ENCODE results near the gene KRT10. TPM values are rescaled to one million over a fixed set of nuclear protein-coding genes. Genes with fewer than 3 reads are reported as not detected.

Gene KRT10
- total RNA-seq, 4 donors from 2014 or later, result 2.2 to 12.7 (median 11.7) TPM; not detected in 1

GRCh38 chr17:40796846-40797245 is 25.6 kb downstream of the KRT10 start:
- H3K4me3 ChIP-seq, result no peak overlapping the region
- intact Hi-C loops (cut with DNase I; ENCODE audit: low total_unique reads), result no loop called here
- in situ Hi-C loops (cut with MboI; ENCODE audit: low pct_ligation_motif_present in 1 of 4, low pct_unique_long_range_greater_than_20kb in 1 of 4, low sequenced_read_pairs in 3 of 4), result loop anchor here in 3 of 4 donors (10.0 to 25.0 kb wide), 2 partner anchors 182 to 185 kb away; no protein-coding TSS in a partner anchor
- DNase-seq, result no peak
- WGBS, 2 donors (ENCODE audit: low coverage in 1 of 2), result 86% methylated on average over 27 of the region's 27 CpGs; no CpG with 5 or more reads in 1 of the 2 donors
- H3K4me1 ChIP-seq, result no peaks in the 10 kb centered on the region
- TF ChIP-seq POLR2A (IDR thresholded peaks at IDR 0.05) (no peak), EP300 (IDR thresholded peaks at IDR 0.05; ENCODE audit: low read depth) (no peak), CTCF (IDR thresholded peaks at IDR 0.05) (no peak), POLR2AphosphoS5 (IDR thresholded peaks at IDR 0.05) (no peak)
- no peaks in the 10 kb centered on the region for H3K36me3 ChIP-seq
- H3K27me3 ChIP-seq, result peaks cover 78% of the 10 kb centered on the region
- no peak overlapping the region for H3K27ac ChIP-seq
- no peaks in the 10 kb centered on the region for H3K9me3 ChIP-seq

- WGBS, 2 donors (ENCODE audit: low coverage in 1 of 2), result 48 to 67% methylated on average over 6 to 10 of the region's 10 CpGs
- Histone ChIP-seq H3K27me3 (peaks cover 65% of the 10 kb centered on the region), H3K4me1 (no peaks in the 10 kb centered on the region), H3K9me3 (no peaks in the 10 kb centered on the region), H3K4me3 (no peak overlapping the region), H3K36me3 (no peaks in the 10 kb centered on the region), H3K27ac (no peak overlapping the region)
- in situ Hi-C loops (cut with MboI; ENCODE audit: low pct_ligation_motif_present in 1 of 4, low pct_unique_long_range_greater_than_20kb in 1 of 4, low sequenced_read_pairs in 3 of 4), result loop anchor here in 3 of 4 donors (10.0 to 25.0 kb wide), 2 partner anchors 180 to 183 kb away; no protein-coding TSS in a partner anchor
- TF ChIP-seq CTCF (IDR thresholded peaks at IDR 0.05) (no peak), POLR2A (IDR thresholded peaks at IDR 0.05) (no peak), EP300 (IDR thresholded peaks at IDR 0.05; ENCODE audit: low read depth) (no peak), POLR2AphosphoS5 (IDR thresholded peaks at IDR 0.05) (no peak)
- intact Hi-C loops (cut with DNase I; ENCODE audit: low total_unique reads), result no loop called here
- no peak for DNase-seq
These were observed 27.3 kb downstream of the KRT10 start for GRCh38 chr17:40795019-40795667.

GRCh38 chr17:40794466-40794865 is 27.9 kb downstream of the KRT10 start:
- no peak for DNase-seq
- Histone ChIP-seq H3K9me3 (no peaks in the 10 kb centered on the region), H3K4me1 (no peaks in the 10 kb centered on the region), H3K27ac (no peak overlapping the region), H3K36me3 (no peaks in the 10 kb centered on the region), H3K27me3 (peaks cover 59% of the 10 kb centered on the region), H3K4me3 (no peak overlapping the region)
- in situ Hi-C loops (cut with MboI; ENCODE audit: low pct_ligation_motif_present in 1 of 4, low pct_unique_long_range_greater_than_20kb in 1 of 4, low sequenced_read_pairs in 3 of 4) (loop anchor here (5.0 to 25.0 kb wide), 3 partner anchors 172 to 182 kb away; no protein-coding TSS in a partner anchor), intact Hi-C loops (cut with DNase I; ENCODE audit: low total_unique reads) (no loop called here)
- TF ChIP-seq CTCF (IDR thresholded peaks at IDR 0.05) (no peak), POLR2AphosphoS5 (IDR thresholded peaks at IDR 0.05) (no peak), POLR2A (IDR thresholded peaks at IDR 0.05) (no peak), EP300 (IDR thresholded peaks at IDR 0.05; ENCODE audit: low read depth) (no peak)
- 65 to 79% methylated on average over 2 of the region's 2 CpGs for WGBS, 2 donors (ENCODE audit: low coverage in 1 of 2)

- no peak for DNase-seq
- WGBS, 2 donors (ENCODE audit: low coverage in 1 of 2), result 61 to 73% methylated on average over 3 to 10 of the region's 10 CpGs
- Histone ChIP-seq H3K36me3 (no peaks in the 10 kb centered on the region), H3K4me1 (no peaks in the 10 kb centered on the region), H3K4me3 (no peak overlapping the region), H3K27ac (no peak overlapping the region), H3K9me3 (no peaks in the 10 kb centered on the region), H3K27me3 (peaks cover 53% of the 10 kb centered on the region)
- TF ChIP-seq CTCF (IDR thresholded peaks at IDR 0.05) (no peak), POLR2A (IDR thresholded peaks at IDR 0.05) (no peak), EP300 (IDR thresholded peaks at IDR 0.05; ENCODE audit: low read depth) (no peak), POLR2AphosphoS5 (IDR thresholded peaks at IDR 0.05) (no peak)
- intact Hi-C loops (cut with DNase I; ENCODE audit: low total_unique reads) (no loop called here), in situ Hi-C loops (cut with MboI; ENCODE audit: low pct_ligation_motif_present in 1 of 4, low pct_unique_long_range_greater_than_20kb in 1 of 4, low sequenced_read_pairs in 3 of 4) (loop anchor here (5.0 to 25.0 kb wide), 3 partner anchors 172 to 182 kb away; no protein-coding TSS in a partner anchor)
These were observed 28.6 kb downstream of the KRT10 start for GRCh38 chr17:40793832-40794231.
